ENCODE results near the gene MTHFR. TPM values are rescaled to one million over a fixed set of nuclear protein-coding genes. Genes with fewer than 3 reads are reported as not detected.

The MTHFR gene
- total and polyA plus RNA-seq, 2 donors = 9.4 to 11.7 TPM

- Histone ChIP-seq H3K9me3 (ENCODE audit: control insufficient read depth in 2 of 2, insufficient read depth in 1 of 2, low read length in 1 of 2) (peaks cover 0 to 1% of the 10 kb centered on the region in 2 donors), H3K4me3 (ENCODE audit: low read length in 2 of 2) (no peak overlapping the region), H3K27me3 (ENCODE audit: control insufficient read depth in 2 of 2, insufficient read depth in 1 of 2, low read length in 1 of 2) (peaks cover 0 to 8% of the 10 kb centered on the region in 2 donors), H3K4me1 (ENCODE audit: control insufficient read depth in 2 of 2, insufficient read depth in 2 of 2, low read length in 2 of 2) (peaks cover 18 to 19% of the 10 kb centered on the region in 2 donors), H3K27ac (ENCODE audit: low read depth in 1 of 2, low read length in 1 of 2) (no peak overlapping the region), H3K36me3 (ENCODE audit: control insufficient read depth in 2 of 2, insufficient read depth in 2 of 2, low read length in 1 of 2) (peaks cover 0 to 3% of the 10 kb centered on the region in 2 donors)
- 86% methylated on average over 5 of the region's 5 CpGs for WGBS
- no peak for DNase-seq (ENCODE audit: low read depth in 6 of 9, low spot score in 9 of 9)
Measured at GRCh38 chr1:11741919-11742558, 63.7 kb downstream of the MTHFR start.

GRCh38 chr1:11741482-11741881, 64.3 kb downstream of the MTHFR start:
- Histone ChIP-seq H3K36me3 (ENCODE audit: control insufficient read depth in 2 of 2, insufficient read depth in 2 of 2, low read length in 1 of 2) (peaks cover 0 to 3% of the 10 kb centered on the region in 2 donors), H3K4me3 (ENCODE audit: low read length in 2 of 2) (no peak overlapping the region), H3K27ac (ENCODE audit: low read depth in 1 of 2, low read length in 1 of 2) (no peak overlapping the region), H3K4me1 (ENCODE audit: control insufficient read depth in 2 of 2, insufficient read depth in 2 of 2, low read length in 2 of 2) (peaks cover 22 to 24% of the 10 kb centered on the region in 2 donors), H3K9me3 (ENCODE audit: control insufficient read depth in 2 of 2, insufficient read depth in 1 of 2, low read length in 1 of 2) (peaks cover 0 to 1% of the 10 kb centered on the region in 2 donors), H3K27me3 (ENCODE audit: control insufficient read depth in 2 of 2, insufficient read depth in 1 of 2, low read length in 1 of 2) (peaks cover 0 to 12% of the 10 kb centered on the region in 2 donors)
- 84% methylated on average over 4 of the region's 4 CpGs for WGBS
- no peak for DNase-seq (ENCODE audit: low read depth in 6 of 9, low spot score in 9 of 9)

GRCh38 chr1:11740258-11741192, 65.2 kb downstream of the MTHFR start:
- Histone ChIP-seq H3K27me3 (ENCODE audit: control insufficient read depth in 2 of 2, insufficient read depth in 1 of 2, low read length in 1 of 2) (peaks cover 0 to 18% of the 10 kb centered on the region in 2 donors), H3K4me1 (ENCODE audit: control insufficient read depth in 2 of 2, insufficient read depth in 2 of 2, low read length in 2 of 2) (peaks cover 27 to 31% of the 10 kb centered on the region in 2 donors), H3K4me3 (ENCODE audit: low read length in 2 of 2) (no peak overlapping the region), H3K36me3 (ENCODE audit: control insufficient read depth in 2 of 2, insufficient read depth in 2 of 2, low read length in 1 of 2) (peaks cover 0 to 3% of the 10 kb centered on the region in 2 donors), H3K9me3 (ENCODE audit: control insufficient read depth in 2 of 2, insufficient read depth in 1 of 2, low read length in 1 of 2) (peaks cover 0 to 1% of the 10 kb centered on the region in 2 donors), H3K27ac (ENCODE audit: low read depth in 1 of 2, low read length in 1 of 2) (peak overlapping the region in 1 of 2 donors; percentile 31)
- WGBS = 24% methylated on average over 15 of the region's 15 CpGs
- DNase-seq (ENCODE audit: low read depth in 6 of 9, low spot score in 9 of 9) = peak in 2 of 9 donors; percentile 33 to 39

GRCh38 chr1:11738783-11739182, 67.0 kb downstream of the MTHFR start:
- no peak overlapping the region for H3K4me3 ChIP-seq (ENCODE audit: low read length in 2 of 2)
- 76% methylated on average over 6 of the region's 6 CpGs for WGBS
- H3K27ac ChIP-seq (ENCODE audit: low read depth in 1 of 2, low read length in 1 of 2) = peak overlapping the region in 1 of 2 donors; percentile 40
- no peak for DNase-seq (ENCODE audit: low read depth in 6 of 9, low spot score in 9 of 9)
- peaks cover 0 to 18% of the 10 kb centered on the region in 2 donors for H3K27me3 ChIP-seq (ENCODE audit: control insufficient read depth in 2 of 2, insufficient read depth in 1 of 2, low read length in 1 of 2)
- peaks cover 0 to 3% of the 10 kb centered on the region in 2 donors for H3K36me3 ChIP-seq (ENCODE audit: control insufficient read depth in 2 of 2, insufficient read depth in 2 of 2, low read length in 1 of 2)
- peaks cover 0 to 1% of the 10 kb centered on the region in 2 donors for H3K9me3 ChIP-seq (ENCODE audit: control insufficient read depth in 2 of 2, insufficient read depth in 1 of 2, low read length in 1 of 2)
- H3K4me1 ChIP-seq (ENCODE audit: control insufficient read depth in 2 of 2, insufficient read depth in 2 of 2, low read length in 2 of 2) = peaks cover 27 to 32% of the 10 kb centered on the region in 2 donors

GRCh38 chr1:11738096-11738495, 67.7 kb downstream of the MTHFR start:
- Histone ChIP-seq H3K27me3 (ENCODE audit: control insufficient read depth in 2 of 2, insufficient read depth in 1 of 2, low read length in 1 of 2) (peaks cover 0 to 18% of the 10 kb centered on the region in 2 donors), H3K4me3 (ENCODE audit: low read length in 2 of 2) (no peak overlapping the region), H3K27ac (ENCODE audit: low read depth in 1 of 2, low read length in 1 of 2) (no peak overlapping the region), H3K9me3 (ENCODE audit: control insufficient read depth in 2 of 2, insufficient read depth in 1 of 2, low read length in 1 of 2) (peaks cover 0 to 1% of the 10 kb centered on the region in 2 donors), H3K36me3 (ENCODE audit: control insufficient read depth in 2 of 2, insufficient read depth in 2 of 2, low read length in 1 of 2) (peaks cover 0 to 3% of the 10 kb centered on the region in 2 donors), H3K4me1 (ENCODE audit: control insufficient read depth in 2 of 2, insufficient read depth in 2 of 2, low read length in 2 of 2) (peaks cover 27 to 32% of the 10 kb centered on the region in 2 donors)
- DNase-seq (ENCODE audit: low read depth in 6 of 9, low spot score in 9 of 9) = no peak
- WGBS = 87% methylated on average over 2 of the region's 2 CpGs

DNA sequence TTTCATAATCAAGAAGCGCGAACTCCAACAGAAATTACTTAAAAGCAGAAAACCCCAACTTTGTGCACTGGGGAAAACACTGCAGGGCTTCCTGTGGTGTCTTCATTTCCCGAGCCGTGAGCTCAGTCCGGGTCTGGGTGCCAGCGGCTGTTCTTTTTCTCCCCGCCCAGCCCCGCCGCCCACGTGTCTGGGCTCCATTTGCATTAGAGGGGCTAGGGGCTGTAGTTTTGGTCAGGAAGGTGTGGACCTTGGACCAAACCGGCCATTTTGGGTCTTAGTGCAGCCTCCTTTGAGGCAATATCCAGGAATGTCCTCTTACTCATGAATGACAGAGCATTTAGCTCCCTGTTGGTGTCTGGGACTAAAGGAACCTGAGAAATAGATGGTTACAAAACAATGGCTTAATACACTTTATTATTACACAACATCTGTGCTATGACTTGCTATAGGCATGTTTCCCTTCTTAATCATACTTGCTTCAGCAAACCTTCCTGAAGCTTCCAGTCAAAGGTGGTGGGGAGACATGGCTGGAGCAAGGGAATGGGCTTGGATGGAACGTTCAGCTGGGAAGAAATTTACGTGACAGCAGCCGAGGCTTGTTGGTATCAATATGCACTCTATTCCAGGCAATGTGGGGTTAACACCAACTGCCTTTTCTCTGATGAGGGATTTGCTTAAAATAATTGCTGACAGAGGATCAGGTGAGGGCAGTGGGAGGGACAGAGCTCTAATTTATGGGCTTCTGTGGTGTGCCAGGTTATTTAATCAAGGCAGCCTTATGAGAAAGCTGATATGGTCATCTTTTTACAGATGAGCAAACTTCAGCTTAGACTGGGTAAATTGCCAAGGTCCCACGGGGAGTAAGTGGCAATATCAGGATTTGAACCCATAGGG, 68.8 kb downstream of the MTHFR start:
- Histone ChIP-seq H3K4me1 (ENCODE audit: control insufficient read depth in 2 of 2, insufficient read depth in 2 of 2, low read length in 2 of 2) (peaks cover 29 to 40% of the 10 kb centered on the region in 2 donors), H3K4me3 (ENCODE audit: low read length in 2 of 2) (peak overlapping the region; percentile 56 to 83), H3K9me3 (ENCODE audit: control insufficient read depth in 2 of 2, insufficient read depth in 1 of 2, low read length in 1 of 2) (peaks cover 0 to 1% of the 10 kb centered on the region in 2 donors), H3K27me3 (ENCODE audit: control insufficient read depth in 2 of 2, insufficient read depth in 1 of 2, low read length in 1 of 2) (peaks cover 0 to 18% of the 10 kb centered on the region in 2 donors), H3K36me3 (ENCODE audit: control insufficient read depth in 2 of 2, insufficient read depth in 2 of 2, low read length in 1 of 2) (peaks cover 0 to 3% of the 10 kb centered on the region in 2 donors), H3K27ac (ENCODE audit: low read depth in 1 of 2, low read length in 1 of 2) (peak overlapping the region; percentile 66 to 83)
- WGBS = 19% methylated on average over 15 of the region's 15 CpGs
- DNase-seq (ENCODE audit: low read depth in 6 of 9, low spot score in 9 of 9) = peak in 4 of 9 donors; percentile 34 to 74 (median 42)

GRCh38 chr1:11735854-11736745, 69.7 kb downstream of the MTHFR start, which contains the start of gene AGTRAP:
Gene AGTRAP (plus strand): TSS chr1:11736136. CDS start chr1:11736209, 73 bp downstream.
- Histone ChIP-seq H3K4me3 (ENCODE audit: low read length in 2 of 2) (peak within 1 kb of the TSS; percentile 56 to 83), H3K27me3 (ENCODE audit: control insufficient read depth in 2 of 2, insufficient read depth in 1 of 2, low read length in 1 of 2) (peaks cover 0 to 18% of the 10 kb centered on the region in 2 donors), H3K4me1 (ENCODE audit: control insufficient read depth in 2 of 2, insufficient read depth in 2 of 2, low read length in 2 of 2) (peaks cover 28 to 44% of the 10 kb centered on the region in 2 donors), H3K9me3 (ENCODE audit: control insufficient read depth in 2 of 2, insufficient read depth in 1 of 2, low read length in 1 of 2) (peaks cover 0 to 1% of the 10 kb centered on the region in 2 donors), H3K27ac (ENCODE audit: low read depth in 1 of 2, low read length in 1 of 2) (peak within 1 kb of the TSS; percentile 66 to 83), H3K36me3 (ENCODE audit: control insufficient read depth in 2 of 2, insufficient read depth in 2 of 2, low read length in 1 of 2) (peaks cover 0 to 3% of the 10 kb centered on the region in 2 donors)
- 7% methylated on average over 59 of the region's 59 CpGs for WGBS
- DNase-seq (ENCODE audit: low read depth in 6 of 9, low spot score in 9 of 9) = peak in 8 of 9 donors; percentile 61 to 90 (median 79)

Measured in thymus (tissue), 11 donors.